Activated naive CD4-positive, alpha-beta T cell treated with anti-CD3 and anti-CD28 coated beads, Interleukin-2, amount 50 U/mL, for 72 hours (primary cell): Measurements from ENCODE around the gene ACBD3. TPM values are rescaled to one million over a fixed set of nuclear protein-coding genes. Genes with fewer than 3 reads are reported as not detected.
A peak's percentile ranks its signal among the peaks of the same experiment; 100 is the strongest.

Experiments
- ATAC-seq, 2 donors: fragments of 150-1000 bp; cut with Tn5 transposase; 2 replicates each; pipeline ENCODE4 v1.10.0; 2021; ENCODE audit warnings: mild to moderate bottlenecking in 2 of 2, moderate library complexity in 2 of 2
- DNase-seq, 2 donors: peaks; one replicate each; pipeline ENCODE4 v3.0.0; 2021 to 2022; ENCODE audit warnings: low spot score in 2 of 2
- H3K27ac Mint-ChIP-seq, 2 donors: one replicate each; pipeline ENCODE4 v1.8.0; 2022; ENCODE audit warnings: mild to moderate bottlenecking in 2 of 2, mixed read lengths in 2 of 2
- H3K36me3 Mint-ChIP-seq, 2 donors: one replicate each; pipeline ENCODE4 v1.8.0; 2022; ENCODE audit warnings: mixed read lengths in 2 of 2
- H3K9me3 Mint-ChIP-seq, 2 donors: one replicate each; pipeline ENCODE4 v1.8.0; 2022; ENCODE audit warnings: mixed read lengths in 2 of 2
- total RNA-seq, 2 donors: library from RNA; stranded (reverse); gene quantifications; one replicate each; pipeline ENCODE4 v1.2.3, GENCODE V29; 2022

The ACBD3 gene
- 10 to 100 TPM; 18.9 to 26.4 TPM for total RNA-seq

GRCh38 chr1:226186124-226187018 is at the start of gene ACBD3:
Gene ACBD3 (minus strand): TSS chr1:226186741. CDS start chr1:226186675, 66 bp downstream.
- peak; percentile 78 to 85 for DNase-seq
- peak; percentile 92 to 98 for ATAC-seq
- peaks cover 6 to 22% of the 10 kb centered on the region in 2 donors for H3K36me3 Mint-ChIP-seq
- H3K9me3 Mint-ChIP-seq, result no peaks in the 10 kb centered on the region
- peak within 1 kb of the TSS; percentile 94 to 95 for H3K27ac Mint-ChIP-seq

- Mint-ChIP-seq H3K27ac (no peak overlapping the region), H3K9me3 (no peaks in the 10 kb centered on the region), H3K36me3 (no peaks in the 10 kb centered on the region)
- DNase-seq, result no peak
- no peak for ATAC-seq
Observed at GRCh38 chr1:226233806-226234205, 47.3 kb upstream of the ACBD3 start.

- Mint-ChIP-seq H3K9me3 (no peaks in the 10 kb centered on the region), H3K27ac (no peak overlapping the region), H3K36me3 (no peaks in the 10 kb centered on the region)
- DNase-seq (no peak), ATAC-seq (no peak)
Observed at GRCh38 chr1:226233293-226233692, 46.8 kb upstream of the ACBD3 start.

GRCh38 chr1:226226601-226227000 is 40.1 kb upstream of the ACBD3 start:
- H3K27ac Mint-ChIP-seq, result no peak overlapping the region
- ATAC-seq, result no peak
- H3K9me3 Mint-ChIP-seq, result no peaks in the 10 kb centered on the region
- no peaks in the 10 kb centered on the region for H3K36me3 Mint-ChIP-seq
- DNase-seq, result no peak

- DNase-seq (peak in 1 of 2 donors; percentile 36), ATAC-seq (peak; percentile 53 to 71)
Observed at GRCh38 chr1:226223786-226224244, 37.3 kb upstream of the ACBD3 start.

GRCh38 chr1:226223157-226223785 is 36.7 kb upstream of the ACBD3 start, which contains the start of gene MIXL1:
Gene MIXL1 (plus strand): TSS chr1:226223664. CDS start chr1:226223682, 18 bp downstream.
- Mint-ChIP-seq H3K27ac (no peak within 1 kb of the TSS), H3K9me3 (no peaks in the 10 kb centered on the region), H3K36me3 (no peaks in the 10 kb centered on the region)
- DNase-seq (peak in 1 of 2 donors; percentile 16), ATAC-seq (peak; percentile 22 to 62)

More at GRCh38 chr1:226223786-226224244, 37.3 kb upstream of the ACBD3 start:
- Mint-ChIP-seq H3K36me3 (no peaks in the 10 kb centered on the region), H3K27ac (no peak overlapping the region), H3K9me3 (no peaks in the 10 kb centered on the region)

GRCh38 chr1:226222686-226223085 is 36.1 kb upstream of the ACBD3 start:
- peak in 1 of 2 donors; percentile 42 for ATAC-seq
- Mint-ChIP-seq H3K36me3 (no peaks in the 10 kb centered on the region), H3K27ac (no peak overlapping the region), H3K9me3 (no peaks in the 10 kb centered on the region)
- no peak for DNase-seq

- Mint-ChIP-seq H3K27ac (no peak overlapping the region), H3K9me3 (no peaks in the 10 kb centered on the region), H3K36me3 (no peaks in the 10 kb centered on the region)
- ATAC-seq, result no peak
- DNase-seq, result no peak
Observed at GRCh38 chr1:226220473-226221189, 34.1 kb upstream of the ACBD3 start.

- no peak for DNase-seq
- Mint-ChIP-seq H3K36me3 (no peaks in the 10 kb centered on the region), H3K27ac (no peak overlapping the region), H3K9me3 (no peaks in the 10 kb centered on the region)
- ATAC-seq, result no peak
Observed at GRCh38 chr1:226217273-226217672, 30.7 kb upstream of the ACBD3 start.

GRCh38 chr1:226216056-226216455 is 29.5 kb upstream of the ACBD3 start:
- no peak for ATAC-seq

GRCh38 chr1:226215239-226215638 is 28.7 kb upstream of the ACBD3 start:
- ATAC-seq (no peak), DNase-seq (no peak)
- Mint-ChIP-seq H3K27ac (no peak overlapping the region), H3K36me3 (no peaks in the 10 kb centered on the region), H3K9me3 (no peaks in the 10 kb centered on the region)

More at GRCh38 chr1:226216056-226216455, 29.5 kb upstream of the ACBD3 start:
- no peaks in the 10 kb centered on the region for H3K9me3 Mint-ChIP-seq
- no peak overlapping the region for H3K27ac Mint-ChIP-seq
- H3K36me3 Mint-ChIP-seq, result no peaks in the 10 kb centered on the region
- no peak for DNase-seq

- H3K9me3 Mint-ChIP-seq, result no peaks in the 10 kb centered on the region
- H3K36me3 Mint-ChIP-seq, result no peaks in the 10 kb centered on the region
- ATAC-seq, result no peak
- no peak overlapping the region for H3K27ac Mint-ChIP-seq
- DNase-seq, result no peak
Observed at GRCh38 chr1:226212545-226212944, 26.0 kb upstream of the ACBD3 start.

- H3K27ac Mint-ChIP-seq, result no peak overlapping the region
- H3K36me3 Mint-ChIP-seq, result no peaks in the 10 kb centered on the region
- H3K9me3 Mint-ChIP-seq, result no peaks in the 10 kb centered on the region
- DNase-seq (no peak), ATAC-seq (no peak)
Observed at GRCh38 chr1:226211181-226211821, 24.8 kb upstream of the ACBD3 start.

- Mint-ChIP-seq H3K27ac (no peak overlapping the region), H3K9me3 (no peaks in the 10 kb centered on the region), H3K36me3 (no peaks in the 10 kb centered on the region)
- ATAC-seq (no peak), DNase-seq (no peak)
Observed at GRCh38 chr1:226210571-226211176, 24.1 kb upstream of the ACBD3 start.

- H3K9me3 Mint-ChIP-seq, result no peaks in the 10 kb centered on the region
- peak overlapping the region in 1 of 2 donors; percentile 25 for H3K27ac Mint-ChIP-seq
- no peak for DNase-seq
- H3K36me3 Mint-ChIP-seq, result no peaks in the 10 kb centered on the region
- ATAC-seq, result no peak
Observed at GRCh38 chr1:226209307-226210059, 22.9 kb upstream of the ACBD3 start.
